GM23338 (cell line): ENCODE data around the gene SEPHS1. TPM values are rescaled to one million over a fixed set of nuclear protein-coding genes. Genes with fewer than 3 reads are reported as not detected.

Source experiments
- ATAC-seq: fragments of 200-7000 bp; cut with Tn5 transposase; 3 replicates; pipeline ENCODE4 v1.9.1; 2020
- DNase-seq: peaks from one replicate; pipeline ENCODE4 v3.0.0-alpha.2; 2015; ENCODE audit warnings: low spot score
- H2AFZ ChIP-seq: fragments of 200-600 bp; sonication (generic); 2 replicates; pipeline ENCODE4 v1.8.0; 2016; ENCODE audit warnings: antibody characterized with exemption, mild to moderate bottlenecking, moderate library complexity
- H3F3A ChIP-seq: fragments of 200-600 bp; sonication (generic); replicated peaks from 2 replicates; pipeline ENCODE4 v1.8.0; 2017; ENCODE audit warnings: antibody characterized with exemption, mixed run types, low read depth
- H3K27ac ChIP-seq: fragments of 200-600 bp; sonication (generic); 2 replicates; pipeline ENCODE4 v1.6.1; 2016; ENCODE audit warnings: low read depth
- H3K27me3 ChIP-seq: fragments of 200-600 bp; sonication (generic); 2 replicates; pipeline ENCODE4 v1.8.0; 2016; ENCODE audit warnings: mild to moderate bottlenecking, mixed run types, moderate library complexity; ENCODE audit not compliant: insufficient read depth
- H3K36me3 ChIP-seq: fragments of 200-600 bp; sonication (generic); 2 replicates; pipeline ENCODE4 v1.8.0; 2016; ENCODE audit warnings: mild to moderate bottlenecking; ENCODE audit not compliant: insufficient read depth
- H3K4me1 ChIP-seq: fragments of 200-600 bp; sonication (generic); 2 replicates; pipeline ENCODE4 v1.8.0; 2016; ENCODE audit warnings: mild to moderate bottlenecking, moderate library complexity; ENCODE audit not compliant: insufficient read depth
- H3K4me2 ChIP-seq: fragments of 200-600 bp; sonication (generic); 2 replicates; pipeline ENCODE4 v1.7.1; 2017; ENCODE audit warnings: mixed run types
- H3K4me3 ChIP-seq: fragments of 200-600 bp; sonication (generic); 2 replicates; pipeline ENCODE4 v1.6.1; 2016; ENCODE audit warnings: mixed run types
- H3K79me2 ChIP-seq: fragments of 200-600 bp; sonication (generic); replicated peaks from 2 replicates; pipeline ENCODE4 v1.8.0; 2017; ENCODE audit warnings: mild to moderate bottlenecking; ENCODE audit not compliant: insufficient read depth
- H3K9me2 ChIP-seq: fragments of 200-600 bp; sonication (generic); 2 replicates; pipeline ENCODE4 v1.8.0; 2017; ENCODE audit not compliant: insufficient read depth
- H4K20me1 ChIP-seq: fragments of 200-600 bp; sonication (generic); replicated peaks from 2 replicates; pipeline ENCODE4 v1.8.0; 2017; ENCODE audit warnings: mild to moderate bottlenecking; ENCODE audit not compliant: insufficient read depth
- H3K27ac Mint-ChIP-seq: 2 replicates; pipeline ENCODE4 v1.8.0; 2020; ENCODE audit warnings: inconsistent platforms, mild to moderate bottlenecking, moderate library complexity, mixed read lengths
- H3K27me3 Mint-ChIP-seq: 3 replicates; pipeline ENCODE4 v1.8.0; 2022; ENCODE audit warnings: low read depth, mild to moderate bottlenecking, moderate library complexity, mixed read lengths, inconsistent platforms; ENCODE audit not compliant: insufficient read depth, poor library complexity
- H3K36me3 Mint-ChIP-seq: 3 replicates; pipeline ENCODE4 v1.8.0; 2021; ENCODE audit warnings: low read depth, mild to moderate bottlenecking, inconsistent platforms, moderate library complexity, mixed read lengths
- H3K4me1 Mint-ChIP-seq: 3 replicates; pipeline ENCODE4 v1.8.0; 2020; ENCODE audit warnings: mild to moderate bottlenecking, inconsistent platforms, mixed read lengths
- H3K4me3 Mint-ChIP-seq: 3 replicates; pipeline ENCODE4 v1.8.0; 2021; ENCODE audit warnings: moderate library complexity, mild to moderate bottlenecking, inconsistent platforms, mixed read lengths
- H3K9me3 Mint-ChIP-seq: 3 replicates; pipeline ENCODE4 v1.8.0; 2020; ENCODE audit warnings: moderate library complexity, mild to moderate bottlenecking, inconsistent platforms, mixed read lengths
- CREB1 ChIP-seq: fragments of 250-450 bp; sonication (Bioruptor Pico); IDR thresholded peaks from 2 replicates; pipeline ENCODE4 v1.5.0; 2020; ENCODE audit warnings: low read depth, mild to moderate bottlenecking, moderate library complexity
- CTCF ChIP-seq, 2 experiments: fragments of 200-600 bp in 1 of 2; sonication (generic) in 1 of 2; conservative IDR thresholded peaks; 2 replicates each; pipeline versions ENCODE4 v1.5.1 to v1.6.1; 2016 to 2017; ENCODE audit warnings: antibody characterized with exemption in 2 of 2, low read depth in 2 of 2, mild to moderate bottlenecking in 2 of 2, moderate library complexity in 1 of 2
- ETS1 ChIP-seq: IDR thresholded peaks from 2 replicates; pipeline ENCODE4 v1.6.1; 2016; ENCODE audit warnings: antibody characterized with exemption
- EZH2 ChIP-seq: fragments of 200-600 bp; sonication (generic); IDR thresholded peaks from one replicate; pipeline ENCODE4 v1.8.0; 2017; ENCODE audit warnings: antibody characterized with exemption, mild to moderate bottlenecking, low read depth; ENCODE audit not compliant: unreplicated experiment
- EZH2phosphoT487 ChIP-seq: fragments of 200-600 bp; sonication (generic); IDR thresholded peaks from one replicate; pipeline ENCODE4 v1.8.1; 2018; ENCODE audit warnings: antibody characterized with exemption; ENCODE audit not compliant: unreplicated experiment
- JUNB ChIP-seq: IDR thresholded peaks from one replicate; pipeline ENCODE4 v1.6.1; 2016; ENCODE audit warnings: antibody characterized with exemption; ENCODE audit not compliant: unreplicated experiment
- NANOG ChIP-seq: IDR thresholded peaks from 2 replicates; pipeline ENCODE4 v1.6.1; 2016; ENCODE audit warnings: antibody characterized with exemption, borderline replicate concordance
- POLR2AphosphoS5 ChIP-seq: IDR thresholded peaks from 2 replicates; pipeline ENCODE4 v1.6.1; 2016; ENCODE audit warnings: antibody characterized with exemption, low read depth
- REST ChIP-seq: IDR thresholded peaks from one replicate; pipeline ENCODE4 v1.6.1; 2018; ENCODE audit warnings: antibody characterized with exemption; ENCODE audit not compliant: unreplicated experiment
- STAT1 ChIP-seq: IDR thresholded peaks from one replicate; pipeline ENCODE4 v1.6.1; 2016; ENCODE audit warnings: antibody characterized with exemption; ENCODE audit not compliant: unreplicated experiment
- ZNF114 ChIP-seq: fragments of 250-450 bp; sonication (Bioruptor Pico); IDR thresholded peaks from 2 replicates; pipeline ENCODE4 v1.5.0; 2020; ENCODE audit warnings: mild to moderate bottlenecking, moderate library complexity
- ZNF331 ChIP-seq: fragments of 250-450 bp; sonication (Bioruptor Pico); IDR thresholded peaks from 2 replicates; pipeline ENCODE4 v1.5.0; 2020; ENCODE audit warnings: low read depth, mild to moderate bottlenecking, moderate library complexity
- ZNF462 ChIP-seq: fragments of 250-450 bp; sonication (Bioruptor Pico); IDR thresholded peaks from 2 replicates; pipeline ENCODE4 v1.5.0; 2020; ENCODE audit warnings: mild to moderate bottlenecking, moderate library complexity
- polyA plus RNA-seq: library from polyadenylated mRNA; unstranded; fragments of >200 nt; fragmentation: Nextera tagmentation; extraction: Ambion mirVana; gene quantifications from 2 replicates; pipeline ENCODE4 v1.2.1, GENCODE V29; 2016
- total RNA-seq: library from RNA; depleted of rRNA; stranded (reverse); fragments of >200 nt; shearing (Covaris generic); gene quantifications from 2 replicates; pipeline ENCODE4 v1.2.3, GENCODE V29; 2014

Gene SEPHS1
- total and polyA plus RNA-seq, 2 experiments from 2014 or later = 260 to 609 TPM

GRCh38 chr10:13383399-13383761 lies 35.3 kb upstream of the SEPHS1 start:
- H4K20me1 ChIP-seq = no peaks in the 10 kb centered on the region
- no peaks in the 10 kb centered on the region for H3K36me3 ChIP-seq
- no peaks in the 10 kb centered on the region for H3K9me2 ChIP-seq
- Mint-ChIP-seq H3K4me3 (peak overlapping the region; percentile 66), H3K27ac (no peak overlapping the region), H3K4me1 (peaks cover 15% of the 10 kb centered on the region), H3K27me3 (peaks cover 14% of the 10 kb centered on the region), H3K36me3 (no peaks in the 10 kb centered on the region), H3K9me3 (no peaks in the 10 kb centered on the region; the same call in 2 of the 3 replicates)
- DNase-seq (peak; percentile 67), ATAC-seq (peak; percentile 89)
- H3K4me1 ChIP-seq = peaks cover 19% of the 10 kb centered on the region
- peak overlapping the region; percentile 91 for H3K4me2 ChIP-seq
- peaks cover 10% of the 10 kb centered on the region for H3F3A ChIP-seq
- no peak for TF ChIP-seq ZNF114 (CRISPR knock-in tag)
- no peak for TF ChIP-seq EZH2
- TF ChIP-seq ZNF331 (CRISPR knock-in tag) = no peak
- TF ChIP-seq CREB1 = no peak
- TF ChIP-seq STAT1 = no peak
- TF ChIP-seq ZNF462 (CRISPR knock-in tag) = no peak
- TF ChIP-seq ETS1 = no peak
- no peak for TF ChIP-seq EZH2phosphoT487
- no peak for TF ChIP-seq POLR2AphosphoS5
- no peak for TF ChIP-seq REST
- TF ChIP-seq CTCF (conservative IDR thresholded peaks at IDR 0.05; ENCODE audit: low read depth in 2 of 2) = no peak
- TF ChIP-seq NANOG = no peak
- no peak for TF ChIP-seq JUNB
- H3K27me3 ChIP-seq = peaks cover 17% of the 10 kb centered on the region
- 0 out of 2 replicates have a peak overlapping the region, but pooled peaks have one; percentile 26 for H3K27ac ChIP-seq
- no peaks in the 10 kb centered on the region for H3K79me2 ChIP-seq
- peak overlapping the region; percentile 64 for H3K4me3 ChIP-seq
- H2AFZ ChIP-seq = peak overlapping the region; percentile 100
